Ureter (tissue), 1 donor: ENCODE results near the gene HNRNPA2B1. TPM values are rescaled to one million over a fixed set of nuclear protein-coding genes. Genes with fewer than 3 reads are reported as not detected.
"Not testable (repeated sequence)": the region's sequence is repeated elsewhere in the genome, so short reads cannot be mapped to it uniquely, and the experiment has no call there.

Source experiments
- DNase-seq: peaks from one replicate; pipeline ENCODE4 v3.0.0-alpha.2; 2020; ENCODE audit warnings: low spot score
- total RNA-seq: library from RNA; stranded (reverse); gene quantifications from one replicate; pipeline ENCODE4 v1.2.4, GENCODE V29; 2023
- donor health status: DM: yes; HTN: yes; CAD: no.

Gene HNRNPA2B1
- total RNA-seq, 1 donor from 2014 or later, result 409 TPM

GRCh38 chr7:26198133-26198780 lies 2.3 kb downstream of the HNRNPA2B1 start:
- DNase-seq, result no peak

GRCh38 chr7:26197153-26198115 lies 3.1 kb downstream of the HNRNPA2B1 start:
- DNase-seq, result no peak

- DNase-seq, result no peak
These were observed 4.5 kb downstream of the HNRNPA2B1 start for GRCh38 chr7:26195867-26196657.

- no peak for DNase-seq
These were observed 5.4 kb downstream of the HNRNPA2B1 start for GRCh38 chr7:26195182-26195581.

GRCh38 chr7:26194764-26195163 lies 5.8 kb downstream of the HNRNPA2B1 start:
- DNase-seq, result not testable (repeated sequence)

- no peak for DNase-seq
These were observed 6.9 kb downstream of the HNRNPA2B1 start for GRCh38 chr7:26193432-26194207.

- no peak for DNase-seq
These were observed 8.0 kb downstream of the HNRNPA2B1 start for GRCh38 chr7:26192485-26193087.

GRCh38 chr7:26191974-26192479 lies 8.5 kb downstream of the HNRNPA2B1 start:
- DNase-seq, result no peak

- DNase-seq, result no peak
These were observed 9.1 kb downstream of the HNRNPA2B1 start for GRCh38 chr7:26191233-26191973.

- DNase-seq, result no peak
These were observed 10.1 kb downstream of the HNRNPA2B1 start for GRCh38 chr7:26190417-26190869.

- no peak for DNase-seq
These were observed 10.8 kb downstream of the HNRNPA2B1 start for GRCh38 chr7:26189697-26190096.

GRCh38 chr7:26188957-26189541 lies 11.5 kb downstream of the HNRNPA2B1 start:
- no peak for DNase-seq

GRCh38 chr7:26188206-26188956 lies 12.2 kb downstream of the HNRNPA2B1 start:
- no peak for DNase-seq

GRCh38 chr7:26187380-26188205 lies 13.0 kb downstream of the HNRNPA2B1 start:
- no peak for DNase-seq

- no peak for DNase-seq
These were observed 13.9 kb downstream of the HNRNPA2B1 start for GRCh38 chr7:26186364-26187311.

GRCh38 chr7:26185844-26186180 lies 14.7 kb downstream of the HNRNPA2B1 start:
- DNase-seq, result no peak
